ENCODE data around the gene ATP6V1G2.
A peak's percentile ranks its signal among the peaks of the same experiment; 100 is the strongest.
"Not testable (repeated sequence)": the region's sequence is repeated elsewhere in the genome, so short reads cannot be mapped to it uniquely, and the experiment has no call there.

Gene ATP6V1G2

GRCh38 chr6:31568537-31568961, 22.1 kb upstream of the ATP6V1G2 start:
- peaks cover 11% of the 10 kb centered on the region; the same call in 1 of the 2 replicates for H3K4me1 ChIP-seq (ENCODE audit: insufficient read depth, low read length)
- no peaks in the 10 kb centered on the region for H3K36me3 ChIP-seq (ENCODE audit: insufficient read depth, low read length)
- no peak overlapping the region for H3K9ac ChIP-seq (ENCODE audit: low read depth, low read length)
- H3K9me3 ChIP-seq (ENCODE audit: control insufficient read depth, insufficient read depth, low read length): no peaks in the 10 kb centered on the region

- H3K9ac ChIP-seq (ENCODE audit: low read depth, low read length): no peak overlapping the region
- no peaks in the 10 kb centered on the region for H3K9me3 ChIP-seq (ENCODE audit: control insufficient read depth, insufficient read depth, low read length)
- H3K36me3 ChIP-seq (ENCODE audit: insufficient read depth, low read length): no peaks in the 10 kb centered on the region
- peaks cover 11% of the 10 kb centered on the region; the same call in 1 of the 2 replicates for H3K4me1 ChIP-seq (ENCODE audit: insufficient read depth, low read length)
Observed at GRCh38 chr6:31567531-31568370, 21.3 kb upstream of the ATP6V1G2 start.

- no peak overlapping the region for H3K9ac ChIP-seq (ENCODE audit: low read depth, low read length)
- H3K9me3 ChIP-seq (ENCODE audit: control insufficient read depth, insufficient read depth, low read length): no peaks in the 10 kb centered on the region
- H3K4me1 ChIP-seq (ENCODE audit: insufficient read depth, low read length): peaks cover 22% of the 10 kb centered on the region
Observed at GRCh38 chr6:31560697-31561058, 14.3 kb upstream of the ATP6V1G2 start.

GRCh38 chr6:31559958-31560696, 13.7 kb upstream of the ATP6V1G2 start:
- H3K9ac ChIP-seq (ENCODE audit: low read depth, low read length): 0 out of 2 replicates have a peak overlapping the region, but pooled peaks have one; percentile 6
- no peaks in the 10 kb centered on the region; the same call in 1 of the 2 replicates for H3K36me3 ChIP-seq (ENCODE audit: insufficient read depth, low read length)
- H3K9me3 ChIP-seq (ENCODE audit: control insufficient read depth, insufficient read depth, low read length): no peaks in the 10 kb centered on the region
- H3K4me1 ChIP-seq (ENCODE audit: insufficient read depth, low read length): peaks cover 22% of the 10 kb centered on the region

More at GRCh38 chr6:31560697-31561058, 14.3 kb upstream of the ATP6V1G2 start:
- no peaks in the 10 kb centered on the region; the same call in 1 of the 2 replicates for H3K36me3 ChIP-seq (ENCODE audit: insufficient read depth, low read length)

- H3K4me1 ChIP-seq (ENCODE audit: insufficient read depth, low read length): peaks cover 22% of the 10 kb centered on the region
- H3K36me3 ChIP-seq (ENCODE audit: insufficient read depth, low read length): no peaks in the 10 kb centered on the region; the same call in 1 of the 2 replicates
- H3K9ac ChIP-seq (ENCODE audit: low read depth, low read length): no peak overlapping the region
- no peaks in the 10 kb centered on the region for H3K9me3 ChIP-seq (ENCODE audit: control insufficient read depth, insufficient read depth, low read length)
Observed at GRCh38 chr6:31559606-31559957, 13.2 kb upstream of the ATP6V1G2 start.

GRCh38 chr6:31558631-31559500, 12.5 kb upstream of the ATP6V1G2 start:
- no peaks in the 10 kb centered on the region for H3K9me3 ChIP-seq (ENCODE audit: control insufficient read depth, insufficient read depth, low read length)
- peaks cover 22% of the 10 kb centered on the region for H3K4me1 ChIP-seq (ENCODE audit: insufficient read depth, low read length)
- no peaks in the 10 kb centered on the region; the same call in 1 of the 2 replicates for H3K36me3 ChIP-seq (ENCODE audit: insufficient read depth, low read length)
- H3K9ac ChIP-seq (ENCODE audit: low read depth, low read length): no peak overlapping the region

GRCh38 chr6:31558318-31558625, 11.9 kb upstream of the ATP6V1G2 start:
- Histone ChIP-seq H3K4me1 (ENCODE audit: insufficient read depth, low read length) (peaks cover 22% of the 10 kb centered on the region), H3K9me3 (ENCODE audit: control insufficient read depth, insufficient read depth, low read length) (no peaks in the 10 kb centered on the region), H3K36me3 (ENCODE audit: insufficient read depth, low read length) (no peaks in the 10 kb centered on the region; the same call in 1 of the 2 replicates), H3K9ac (ENCODE audit: low read depth, low read length) (no peak overlapping the region)

- peaks cover 22% of the 10 kb centered on the region for H3K4me1 ChIP-seq (ENCODE audit: insufficient read depth, low read length)
- no peaks in the 10 kb centered on the region; the same call in 1 of the 2 replicates for H3K36me3 ChIP-seq (ENCODE audit: insufficient read depth, low read length)
- no peaks in the 10 kb centered on the region for H3K9me3 ChIP-seq (ENCODE audit: control insufficient read depth, insufficient read depth, low read length)
- H3K9ac ChIP-seq (ENCODE audit: low read depth, low read length): no peak overlapping the region
Observed at GRCh38 chr6:31557443-31558317, 11.3 kb upstream of the ATP6V1G2 start.

- Histone ChIP-seq H3K9ac (ENCODE audit: low read depth, low read length) (no peak overlapping the region), H3K36me3 (ENCODE audit: insufficient read depth, low read length) (no peaks in the 10 kb centered on the region; the same call in 1 of the 2 replicates), H3K9me3 (ENCODE audit: control insufficient read depth, insufficient read depth, low read length) (no peaks in the 10 kb centered on the region), H3K4me1 (ENCODE audit: insufficient read depth, low read length) (peaks cover 22% of the 10 kb centered on the region)
Observed at GRCh38 chr6:31556307-31556706, 9.9 kb upstream of the ATP6V1G2 start.

- not testable (repeated sequence) for H3K9me3 ChIP-seq (ENCODE audit: control insufficient read depth, insufficient read depth, low read length); H3K36me3 ChIP-seq (ENCODE audit: insufficient read depth, low read length); H3K9ac ChIP-seq (ENCODE audit: low read depth, low read length); H3K4me1 ChIP-seq (ENCODE audit: insufficient read depth, low read length)
Observed at GRCh38 chr6:31551371-31551770, 5.0 kb upstream of the ATP6V1G2 start.

- Histone ChIP-seq H3K9me3 (ENCODE audit: control insufficient read depth, insufficient read depth, low read length) (no peaks in the 10 kb centered on the region), H3K36me3 (ENCODE audit: insufficient read depth, low read length) (no peaks in the 10 kb centered on the region), H3K9ac (ENCODE audit: low read depth, low read length) (no peak overlapping the region), H3K4me1 (ENCODE audit: insufficient read depth, low read length) (peaks cover 6% of the 10 kb centered on the region)
Observed at GRCh38 chr6:31548544-31548873, 2.1 kb upstream of the ATP6V1G2 start.

GRCh38 chr6:31547727-31548543, 1.5 kb upstream of the ATP6V1G2 start:
- H3K9ac ChIP-seq (ENCODE audit: low read depth, low read length): peak overlapping the region; percentile 46
- no peaks in the 10 kb centered on the region for H3K9me3 ChIP-seq (ENCODE audit: control insufficient read depth, insufficient read depth, low read length)
- H3K4me1 ChIP-seq (ENCODE audit: insufficient read depth, low read length): peaks cover 6% of the 10 kb centered on the region
- H3K36me3 ChIP-seq (ENCODE audit: insufficient read depth, low read length): no peaks in the 10 kb centered on the region
